ENCODE measurements around the gene VSTM4.

The VSTM4 gene, protein sequence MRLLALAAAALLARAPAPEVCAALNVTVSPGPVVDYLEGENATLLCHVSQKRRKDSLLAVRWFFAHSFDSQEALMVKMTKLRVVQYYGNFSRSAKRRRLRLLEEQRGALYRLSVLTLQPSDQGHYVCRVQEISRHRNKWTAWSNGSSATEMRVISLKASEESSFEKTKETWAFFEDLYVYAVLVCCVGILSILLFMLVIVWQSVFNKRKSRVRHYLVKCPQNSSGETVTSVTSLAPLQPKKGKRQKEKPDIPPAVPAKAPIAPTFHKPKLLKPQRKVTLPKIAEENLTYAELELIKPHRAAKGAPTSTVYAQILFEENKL

GRCh38 chr10:49115015-49115795, at the start of gene VSTM4:
Gene VSTM4, minus strand, starts transcription at chr10:49115522. Its CDS starts 37 bp downstream, at chr10:49115485.
- Histone ChIP-seq H3K27ac (ENCODE audit: low read length) (no peak within 1 kb of the TSS), H3K4me3 (ENCODE audit: low read length) (peak within 1 kb of the TSS; percentile 79), H3K9me3 (ENCODE audit: insufficient read depth, low read depth, low read length) (no peaks in the 10 kb centered on the region), H3K4me1 (ENCODE audit: insufficient read depth, low read length) (peaks cover 7% of the 10 kb centered on the region), H3K36me3 (ENCODE audit: insufficient read depth, low read depth, low read length) (no peaks in the 10 kb centered on the region), H3K27me3 (ENCODE audit: insufficient read depth, low read length) (peaks cover 44% of the 10 kb centered on the region), H3K9ac (ENCODE audit: low read depth, low read length) (peak within 1 kb of the TSS; percentile 66; the same call in 1 of the 2 replicates)

DNA sequence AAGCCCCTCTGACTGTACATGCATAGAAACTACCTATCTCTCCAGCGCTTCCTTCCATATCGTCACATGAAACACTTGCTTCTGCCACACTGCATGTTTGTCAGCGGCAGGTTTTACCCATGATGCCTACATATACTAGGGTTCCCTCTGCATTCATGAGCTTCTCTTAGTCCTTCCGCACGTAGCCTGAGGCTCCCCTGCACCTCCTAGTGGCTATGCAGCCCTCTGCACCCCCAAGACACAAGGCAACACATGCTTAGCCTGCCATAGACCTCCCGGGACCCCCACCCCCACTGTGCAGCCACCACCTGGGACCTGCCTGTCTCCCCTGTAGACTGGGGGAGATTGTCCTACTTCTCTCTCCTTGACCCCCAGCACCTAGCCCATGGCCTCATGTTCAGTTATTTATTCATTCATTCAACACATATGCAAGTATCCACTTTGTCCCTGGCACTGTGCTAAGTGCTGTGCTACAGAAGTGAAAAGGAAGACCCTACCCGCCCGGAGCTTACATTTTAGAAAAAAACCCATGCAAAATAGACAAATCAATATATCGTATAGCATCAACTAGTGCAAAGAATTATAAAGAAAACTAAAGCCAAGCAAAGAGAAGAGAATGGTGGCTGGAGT, 49.4 kb upstream of the VSTM4 start:
- Histone ChIP-seq H3K27me3 (ENCODE audit: insufficient read depth, low read length) (no peaks in the 10 kb centered on the region), H3K27ac (ENCODE audit: low read length) (no peak overlapping the region), H3K36me3 (ENCODE audit: insufficient read depth, low read depth, low read length) (no peaks in the 10 kb centered on the region), H3K4me1 (ENCODE audit: insufficient read depth, low read length) (no peaks in the 10 kb centered on the region; the same call in 1 of the 2 replicates), H3K9me3 (ENCODE audit: insufficient read depth, low read depth, low read length) (no peaks in the 10 kb centered on the region), H3K9ac (ENCODE audit: low read depth, low read length) (no peak overlapping the region), H3K4me3 (ENCODE audit: low read length) (no peak overlapping the region)

GRCh38 chr10:49163741-49164140, 48.4 kb upstream of the VSTM4 start:
- Histone ChIP-seq H3K9ac (ENCODE audit: low read depth, low read length) (no peak overlapping the region), H3K9me3 (ENCODE audit: insufficient read depth, low read depth, low read length) (no peaks in the 10 kb centered on the region), H3K4me3 (ENCODE audit: low read length) (no peak overlapping the region), H3K27me3 (ENCODE audit: insufficient read depth, low read length) (no peaks in the 10 kb centered on the region), H3K4me1 (ENCODE audit: insufficient read depth, low read length) (no peaks in the 10 kb centered on the region; the same call in 1 of the 2 replicates), H3K27ac (ENCODE audit: low read length) (no peak overlapping the region), H3K36me3 (ENCODE audit: insufficient read depth, low read depth, low read length) (no peaks in the 10 kb centered on the region)

DNA sequence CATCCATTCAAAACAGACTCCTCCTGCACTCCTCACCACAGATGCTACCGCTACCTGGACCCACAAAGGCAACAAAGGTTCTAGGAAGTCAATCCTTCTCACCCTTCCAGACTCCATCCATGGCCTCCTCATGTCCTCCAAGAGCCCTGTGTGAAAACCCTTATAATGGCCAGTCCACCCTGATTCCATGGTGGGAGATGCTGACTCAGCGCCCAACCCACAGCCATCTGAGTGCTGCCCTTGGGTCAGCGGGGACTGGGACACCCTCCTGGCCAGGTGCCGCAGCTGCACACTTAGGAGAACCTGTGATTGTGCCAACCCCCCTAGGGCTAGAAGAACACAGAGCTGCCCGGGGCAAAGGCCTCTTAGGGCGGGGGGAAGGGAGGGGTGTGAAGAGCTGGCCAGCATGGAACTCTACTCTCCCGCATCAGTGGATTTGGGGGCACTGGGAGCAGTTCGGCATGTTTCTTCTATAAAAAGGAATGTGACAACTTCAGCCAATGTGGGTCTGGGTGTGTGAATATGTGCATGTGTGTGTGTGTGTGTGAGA, 47.5 kb upstream of the VSTM4 start:
- no peak overlapping the region for H3K9ac ChIP-seq (ENCODE audit: low read depth, low read length)
- no peaks in the 10 kb centered on the region for H3K27me3 ChIP-seq (ENCODE audit: insufficient read depth, low read length)
- H3K4me1 ChIP-seq (ENCODE audit: insufficient read depth, low read length) = peaks cover 1% of the 10 kb centered on the region; the same call in 1 of the 2 replicates
- no peaks in the 10 kb centered on the region for H3K9me3 ChIP-seq (ENCODE audit: insufficient read depth, low read depth, low read length)
- no peak overlapping the region for H3K4me3 ChIP-seq (ENCODE audit: low read length)
- H3K36me3 ChIP-seq (ENCODE audit: insufficient read depth, low read depth, low read length) = no peaks in the 10 kb centered on the region
- H3K27ac ChIP-seq (ENCODE audit: low read length) = no peak overlapping the region

- H3K4me3 ChIP-seq (ENCODE audit: low read length) = no peak overlapping the region
- no peak overlapping the region for H3K9ac ChIP-seq (ENCODE audit: low read depth, low read length)
- H3K27me3 ChIP-seq (ENCODE audit: insufficient read depth, low read length) = no peaks in the 10 kb centered on the region
- H3K4me1 ChIP-seq (ENCODE audit: insufficient read depth, low read length) = peaks cover 5% of the 10 kb centered on the region; the same call in 1 of the 2 replicates
- H3K27ac ChIP-seq (ENCODE audit: low read length) = no peak overlapping the region
- no peaks in the 10 kb centered on the region for H3K9me3 ChIP-seq (ENCODE audit: insufficient read depth, low read depth, low read length)
- no peaks in the 10 kb centered on the region for H3K36me3 ChIP-seq (ENCODE audit: insufficient read depth, low read depth, low read length)
Measured at GRCh38 chr10:49162063-49162462, 46.7 kb upstream of the VSTM4 start.

- peaks cover 5% of the 10 kb centered on the region; the same call in 1 of the 2 replicates for H3K4me1 ChIP-seq (ENCODE audit: insufficient read depth, low read length)
- H3K36me3 ChIP-seq (ENCODE audit: insufficient read depth, low read depth, low read length) = no peaks in the 10 kb centered on the region
- H3K27ac ChIP-seq (ENCODE audit: low read length) = no peak overlapping the region
- H3K9ac ChIP-seq (ENCODE audit: low read depth, low read length) = no peak overlapping the region
- H3K4me3 ChIP-seq (ENCODE audit: low read length) = no peak overlapping the region
- H3K27me3 ChIP-seq (ENCODE audit: insufficient read depth, low read length) = no peaks in the 10 kb centered on the region
- no peaks in the 10 kb centered on the region for H3K9me3 ChIP-seq (ENCODE audit: insufficient read depth, low read depth, low read length)
Measured at GRCh38 chr10:49161411-49161997, 46.2 kb upstream of the VSTM4 start.

DNA sequence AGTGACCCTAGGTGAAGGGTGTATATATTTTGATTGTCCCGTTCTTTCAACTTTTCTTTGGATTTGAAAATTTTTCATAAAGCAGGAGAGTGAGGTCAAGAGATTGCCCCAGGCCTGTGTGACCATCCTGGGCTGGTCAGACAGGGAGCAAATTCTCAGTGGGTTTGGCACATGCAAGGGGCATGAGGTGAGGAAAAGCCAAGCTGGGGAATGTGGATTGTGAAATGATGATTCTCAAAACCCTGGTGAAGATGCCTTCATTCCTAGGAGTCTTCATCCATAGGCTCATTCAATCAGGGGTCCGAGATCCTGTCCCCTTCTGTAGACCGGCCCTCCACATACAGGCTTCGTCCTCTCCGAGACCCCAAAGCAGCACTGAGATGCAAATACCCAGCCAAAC, 45.5 kb upstream of the VSTM4 start:
- Histone ChIP-seq H3K4me3 (ENCODE audit: low read length) (no peak overlapping the region), H3K36me3 (ENCODE audit: insufficient read depth, low read depth, low read length) (no peaks in the 10 kb centered on the region), H3K27ac (ENCODE audit: low read length) (no peak overlapping the region), H3K9ac (ENCODE audit: low read depth, low read length) (no peak overlapping the region), H3K27me3 (ENCODE audit: insufficient read depth, low read length) (no peaks in the 10 kb centered on the region), H3K4me1 (ENCODE audit: insufficient read depth, low read length) (peaks cover 5% of the 10 kb centered on the region; the same call in 1 of the 2 replicates), H3K9me3 (ENCODE audit: insufficient read depth, low read depth, low read length) (no peaks in the 10 kb centered on the region)

DNA sequence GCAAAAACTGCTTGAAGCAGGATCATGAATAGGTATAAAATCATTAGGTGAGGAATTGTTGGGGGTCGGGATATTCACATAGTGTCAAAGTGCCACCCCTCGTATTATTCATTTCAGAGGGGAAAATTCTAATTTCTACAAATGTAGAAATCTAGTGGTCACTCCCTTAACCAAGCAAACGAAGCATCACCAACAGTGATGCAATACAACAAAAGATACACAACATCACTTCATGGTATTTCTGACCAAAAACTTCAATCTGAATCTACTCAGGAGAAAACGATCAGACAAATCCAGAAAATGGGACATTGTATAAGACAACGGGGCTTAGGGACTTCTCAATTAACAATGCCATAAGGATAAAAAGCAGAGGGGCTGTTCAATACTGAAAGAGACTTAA, 44.8 kb upstream of the VSTM4 start:
- Histone ChIP-seq H3K36me3 (ENCODE audit: insufficient read depth, low read depth, low read length) (no peaks in the 10 kb centered on the region), H3K4me3 (ENCODE audit: low read length) (no peak overlapping the region), H3K9me3 (ENCODE audit: insufficient read depth, low read depth, low read length) (no peaks in the 10 kb centered on the region), H3K27ac (ENCODE audit: low read length) (no peak overlapping the region), H3K27me3 (ENCODE audit: insufficient read depth, low read length) (no peaks in the 10 kb centered on the region), H3K4me1 (ENCODE audit: insufficient read depth, low read length) (peaks cover 5% of the 10 kb centered on the region; the same call in 1 of the 2 replicates), H3K9ac (ENCODE audit: low read depth, low read length) (no peak overlapping the region)

GRCh38 chr10:49158915-49159314, 43.6 kb upstream of the VSTM4 start:
- Histone ChIP-seq H3K36me3 (ENCODE audit: insufficient read depth, low read depth, low read length) (no peaks in the 10 kb centered on the region), H3K27me3 (ENCODE audit: insufficient read depth, low read length) (no peaks in the 10 kb centered on the region), H3K27ac (ENCODE audit: low read length) (no peak overlapping the region), H3K4me1 (ENCODE audit: insufficient read depth, low read length) (peaks cover 5% of the 10 kb centered on the region; the same call in 1 of the 2 replicates), H3K9me3 (ENCODE audit: insufficient read depth, low read depth, low read length) (no peaks in the 10 kb centered on the region), H3K4me3 (ENCODE audit: low read length) (no peak overlapping the region), H3K9ac (ENCODE audit: low read depth, low read length) (no peak overlapping the region)

GRCh38 chr10:49158404-49158803, 43.1 kb upstream of the VSTM4 start:
- H3K4me3 ChIP-seq (ENCODE audit: low read length) = peak overlapping the region; percentile 48; the same call in 1 of the 2 replicates
- H3K9ac ChIP-seq (ENCODE audit: low read depth, low read length) = no peak overlapping the region
- H3K27ac ChIP-seq (ENCODE audit: low read length) = no peak overlapping the region
- H3K27me3 ChIP-seq (ENCODE audit: insufficient read depth, low read length) = no peaks in the 10 kb centered on the region
- H3K36me3 ChIP-seq (ENCODE audit: insufficient read depth, low read depth, low read length) = no peaks in the 10 kb centered on the region
- H3K4me1 ChIP-seq (ENCODE audit: insufficient read depth, low read length) = peaks cover 5% of the 10 kb centered on the region; the same call in 1 of the 2 replicates
- no peaks in the 10 kb centered on the region for H3K9me3 ChIP-seq (ENCODE audit: insufficient read depth, low read depth, low read length)

DNA sequence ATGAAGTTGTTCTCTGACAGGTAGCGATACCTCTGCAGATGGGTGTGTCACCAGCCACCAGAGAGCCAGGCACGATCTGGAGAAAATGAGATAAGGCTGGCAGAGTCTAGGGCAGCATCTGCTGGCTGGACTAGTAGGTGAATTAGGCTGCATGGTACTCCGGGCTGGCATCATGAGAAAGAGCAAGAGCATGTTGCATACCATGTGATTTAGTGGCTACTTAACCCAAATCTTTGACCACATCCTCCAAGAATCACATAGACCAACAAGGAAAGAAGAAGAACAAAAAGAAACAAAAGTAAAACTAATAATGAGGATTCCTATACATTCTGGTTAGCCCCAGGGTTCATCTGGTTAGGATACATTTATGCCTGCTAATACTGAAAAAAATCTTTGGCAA, 41.9 kb upstream of the VSTM4 start:
- Histone ChIP-seq H3K9me3 (ENCODE audit: insufficient read depth, low read depth, low read length) (no peaks in the 10 kb centered on the region), H3K9ac (ENCODE audit: low read depth, low read length) (no peak overlapping the region), H3K4me3 (ENCODE audit: low read length) (no peak overlapping the region), H3K27ac (ENCODE audit: low read length) (no peak overlapping the region), H3K4me1 (ENCODE audit: insufficient read depth, low read length) (peaks cover 5% of the 10 kb centered on the region; the same call in 1 of the 2 replicates), H3K36me3 (ENCODE audit: insufficient read depth, low read depth, low read length) (no peaks in the 10 kb centered on the region), H3K27me3 (ENCODE audit: insufficient read depth, low read length) (no peaks in the 10 kb centered on the region)

Data from iPS-20b (cell line).